ENCODE results near the gene CD300A.
A peak's percentile ranks its signal among the peaks of the same experiment; 100 is the strongest.

The CD300A gene

DNA sequence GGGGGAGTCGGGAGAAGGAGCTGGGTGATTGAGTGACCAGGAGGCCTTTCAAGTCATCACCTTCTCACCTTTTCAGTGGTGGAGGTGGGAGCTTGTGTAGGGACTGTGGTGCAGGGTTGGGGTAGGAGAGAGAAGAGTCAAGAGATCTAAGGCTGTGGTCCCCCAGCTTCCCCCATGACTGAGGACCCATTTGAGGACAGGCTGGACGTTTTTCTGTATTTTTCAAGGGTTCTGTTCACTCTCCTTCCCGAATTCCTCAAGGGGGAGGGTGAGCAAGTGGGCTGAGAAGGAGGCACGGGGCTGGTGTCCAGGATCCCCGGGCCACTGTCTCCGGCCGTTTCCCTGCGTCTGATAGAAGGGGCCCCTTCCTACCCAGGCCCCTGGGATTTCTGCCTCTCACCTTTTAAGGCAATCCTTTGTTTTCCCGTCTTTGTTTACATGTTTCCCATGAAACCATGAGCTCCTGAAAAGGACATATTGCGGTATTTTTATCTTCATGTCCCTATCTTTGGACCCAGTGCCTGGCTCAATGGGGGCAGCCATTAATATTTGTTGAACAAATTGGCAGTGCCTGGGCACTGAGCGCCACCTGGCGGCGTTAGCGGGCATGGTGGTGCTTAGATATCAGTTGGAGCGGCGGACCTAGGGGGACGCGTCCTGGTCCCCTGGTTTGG lies 9.2 kb upstream of the CD300A start:
- peak; percentile 14 to 48 for DNase-seq

DNA sequence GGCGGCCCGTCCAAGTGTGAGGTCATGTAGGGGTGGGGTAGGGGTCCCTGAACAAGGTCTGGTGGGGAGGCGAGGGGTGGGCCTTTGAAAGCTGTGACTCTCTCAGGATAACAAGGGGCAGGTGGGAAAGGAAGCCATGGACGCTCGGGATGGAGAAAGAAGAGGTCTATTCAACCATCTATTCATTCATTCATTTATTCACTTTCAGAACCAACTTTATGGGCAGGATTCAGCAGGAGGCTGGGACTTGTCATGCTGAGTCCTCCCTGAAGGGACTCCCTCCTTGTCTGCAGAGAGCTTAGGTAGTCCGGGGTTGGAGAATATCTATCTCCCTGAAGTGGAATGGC lies 8.6 kb upstream of the CD300A start:
- DNase-seq, result no peak

DNA sequence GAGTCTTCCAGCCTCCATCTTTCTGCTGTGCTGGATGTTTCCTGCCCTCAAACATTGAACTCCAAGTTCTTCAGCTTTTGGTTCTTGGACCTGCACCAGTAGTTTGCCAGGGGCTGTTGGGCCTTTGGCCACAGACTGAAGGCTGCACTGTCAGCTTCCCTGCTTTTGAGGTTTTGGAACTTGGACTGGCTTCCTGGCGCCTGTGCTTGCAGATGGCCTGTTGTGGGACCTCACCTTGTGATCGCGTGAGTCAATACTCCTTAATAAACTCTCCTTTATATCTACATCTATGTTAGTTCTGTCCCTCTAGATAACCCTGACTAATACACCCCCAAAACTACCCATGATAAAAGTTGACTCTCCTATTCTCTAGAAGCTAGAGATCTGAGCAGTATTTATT lies 7.6 kb upstream of the CD300A start:
- DNase-seq, result no peak

GRCh38 chr17:74459622-74460021 lies 6.8 kb upstream of the CD300A start:
- DNase-seq, result no peak

DNA sequence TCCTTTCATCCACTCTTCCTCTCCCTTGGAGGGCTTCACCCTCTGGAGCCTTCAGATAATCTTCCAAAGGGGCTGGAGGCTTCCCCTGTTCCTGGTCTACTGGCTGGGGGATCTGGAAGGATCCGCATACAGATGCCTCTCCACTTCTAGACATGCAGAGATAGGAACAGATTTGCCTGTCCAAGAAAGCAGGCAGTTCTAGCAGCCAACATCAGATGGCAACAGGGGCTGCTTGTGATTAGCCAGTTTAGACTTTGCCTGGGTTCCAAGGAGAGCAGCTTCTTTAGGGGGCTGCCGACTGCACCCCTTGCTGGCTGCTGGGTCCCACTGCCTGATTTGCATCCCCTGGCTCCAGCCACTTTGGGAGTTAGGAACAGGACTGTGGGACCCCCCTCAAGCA lies 6.2 kb upstream of the CD300A start:
- no peak for DNase-seq

GRCh38 chr17:74460996-74461395 lies 5.4 kb upstream of the CD300A start:
- DNase-seq, result no peak

DNA sequence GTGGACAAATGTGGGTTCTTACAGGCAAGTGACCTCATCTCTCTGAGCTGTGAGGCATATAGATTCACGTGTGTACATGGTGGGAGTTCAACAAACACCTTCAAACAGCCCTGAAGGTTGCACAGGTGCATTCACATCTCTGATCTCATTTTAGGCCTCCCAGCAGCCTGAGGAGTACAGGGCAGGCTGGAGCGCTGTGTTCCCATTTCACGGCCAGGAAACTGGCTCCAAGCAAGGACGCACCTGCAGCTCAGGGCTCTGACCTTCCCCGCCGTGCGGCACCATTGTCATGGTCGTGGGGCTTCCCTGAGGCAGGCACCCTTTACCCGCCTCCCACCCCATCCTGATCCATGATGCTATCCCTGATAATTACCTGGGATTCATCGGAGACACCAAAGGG lies 4.8 kb upstream of the CD300A start:
- no peak for DNase-seq

DNA sequence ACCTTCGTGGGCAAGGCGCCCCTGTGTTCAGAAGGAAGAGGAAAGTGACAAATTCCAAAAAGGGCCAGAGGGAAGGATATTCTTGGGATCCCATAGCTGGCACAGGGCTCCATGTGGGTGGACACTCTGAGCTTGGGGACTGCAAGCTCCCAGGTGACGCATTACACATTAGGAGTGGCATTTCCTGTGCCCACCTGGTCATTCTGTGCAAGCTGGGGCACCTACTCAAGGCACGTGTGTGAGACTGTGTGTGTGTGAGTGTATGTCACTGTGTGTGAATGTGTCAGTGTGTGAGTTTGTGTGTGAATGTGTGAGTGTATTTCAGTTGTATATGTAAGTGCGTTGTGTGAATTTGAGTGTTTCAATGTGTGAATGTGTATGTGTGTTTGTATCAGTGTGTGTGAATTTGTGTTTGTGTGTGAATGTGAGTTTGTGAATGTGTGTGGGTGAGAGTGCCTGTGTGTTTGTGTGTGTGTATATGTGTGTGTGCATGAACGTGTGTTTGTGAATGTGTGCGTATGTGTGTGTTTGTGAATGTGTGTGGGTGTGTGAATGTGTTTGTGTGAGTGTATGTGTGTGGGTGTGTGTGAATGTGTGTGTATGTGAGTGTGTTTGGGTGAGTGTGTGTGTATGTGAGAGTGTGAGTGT lies 1.6 kb upstream of the CD300A start:
- no peak for DNase-seq

- no peak for DNase-seq
These were observed 890 bp upstream of the CD300A start for GRCh38 chr17:74465378-74466110.

DNA sequence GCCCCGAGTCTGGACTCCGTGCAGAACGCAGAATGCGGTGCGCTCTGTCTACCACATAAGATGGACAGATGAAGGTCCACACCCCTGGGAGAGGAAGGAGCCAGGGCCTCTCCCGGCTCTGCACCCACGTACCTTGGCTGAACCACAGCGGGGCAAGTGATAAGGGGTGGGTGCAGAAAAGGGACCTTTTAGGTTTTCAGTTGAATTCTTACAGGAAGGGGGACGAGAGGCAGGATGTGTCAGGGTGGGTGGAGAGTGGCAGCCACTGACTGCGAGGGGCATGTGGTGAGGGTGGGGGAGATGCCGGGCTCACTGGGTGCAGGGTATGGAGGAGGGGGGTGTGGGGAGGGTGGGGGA lies 372 bp downstream of the CD300A start:
- no peak for DNase-seq

DNA sequence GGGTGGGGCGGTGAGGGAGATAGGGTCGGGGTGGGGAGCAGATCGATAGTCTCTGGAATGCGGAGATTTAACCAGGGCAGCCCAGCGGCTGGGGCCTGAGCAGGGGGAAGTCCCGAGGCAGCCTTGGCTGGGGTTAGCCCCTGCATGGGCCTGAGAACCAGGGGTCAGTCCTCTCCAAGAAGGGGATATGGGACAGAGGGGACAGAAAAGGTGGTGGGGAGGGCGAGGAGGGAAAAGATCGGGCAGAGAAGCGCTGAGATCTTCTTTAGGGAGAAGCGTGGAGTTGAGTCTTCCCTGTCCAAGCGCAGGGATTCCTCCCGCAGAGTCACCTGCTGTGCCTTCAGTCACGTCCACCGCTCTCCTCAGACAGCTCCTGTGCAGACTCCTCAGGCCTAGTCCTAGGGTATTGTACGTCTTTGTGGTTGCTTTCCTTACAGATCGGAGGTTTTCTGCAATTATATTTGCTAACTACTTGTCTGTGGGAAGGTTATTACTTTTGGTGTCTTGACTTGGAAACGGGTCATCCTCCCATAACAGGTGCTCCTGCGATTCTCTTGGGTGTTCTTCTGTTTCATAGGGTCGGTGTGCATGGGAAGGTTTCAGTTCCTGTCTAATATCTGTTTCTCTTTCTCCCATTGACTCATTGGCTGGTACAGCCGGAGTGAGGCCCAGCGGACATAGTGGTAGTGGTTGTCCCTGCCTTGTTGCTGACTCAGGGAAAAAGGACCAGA lies 952 bp downstream of the CD300A start:
- DNase-seq, result no peak

- DNase-seq, result no peak
These were observed 4.9 kb downstream of the CD300A start for GRCh38 chr17:74471341-74471740.

GRCh38 chr17:74472890-74473289 lies 6.5 kb downstream of the CD300A start:
- DNase-seq, result no peak

DNA sequence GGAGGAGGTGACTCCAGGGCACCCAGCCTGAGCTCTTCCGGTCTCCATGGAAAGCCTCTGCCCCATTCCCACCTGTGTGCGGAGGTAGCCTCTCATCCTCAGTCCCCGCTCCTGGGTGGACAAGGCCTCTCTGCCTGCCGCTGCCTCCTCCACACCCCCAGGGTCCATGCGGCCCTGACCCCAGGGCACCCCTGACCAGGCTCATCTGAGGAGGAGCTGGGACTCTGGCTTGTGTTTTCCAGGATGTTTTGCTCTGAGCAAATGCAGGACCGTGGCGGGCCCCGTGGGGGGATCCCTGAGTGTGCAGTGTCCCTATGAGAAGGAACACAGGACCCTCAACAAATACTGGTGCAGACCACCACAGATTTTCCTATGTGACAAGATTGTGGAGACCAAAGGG lies 6.9 kb downstream of the CD300A start:
- DNase-seq, result no peak

- DNase-seq, result no peak
These were observed 7.8 kb downstream of the CD300A start for GRCh38 chr17:74474043-74474792.

DNA sequence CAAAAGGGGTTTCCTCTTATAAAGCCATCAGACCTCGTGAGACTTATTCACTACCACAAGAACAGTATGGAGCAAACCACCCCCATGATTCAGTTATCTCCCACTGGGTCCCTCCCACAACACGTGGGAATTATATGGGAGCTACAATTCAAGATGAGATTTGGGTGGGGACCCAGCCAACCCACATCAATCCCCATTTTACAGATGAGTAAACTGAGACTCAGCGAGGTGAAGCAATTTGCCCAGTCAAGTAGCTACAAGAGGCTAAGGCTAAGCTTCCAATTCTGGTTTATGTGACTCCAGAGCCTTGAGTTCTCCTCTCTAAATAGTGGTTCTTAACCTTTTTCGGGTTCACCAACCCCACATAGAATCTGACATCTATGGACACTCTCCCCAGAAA lies 8.8 kb downstream of the CD300A start:
- DNase-seq, result no peak

DNA sequence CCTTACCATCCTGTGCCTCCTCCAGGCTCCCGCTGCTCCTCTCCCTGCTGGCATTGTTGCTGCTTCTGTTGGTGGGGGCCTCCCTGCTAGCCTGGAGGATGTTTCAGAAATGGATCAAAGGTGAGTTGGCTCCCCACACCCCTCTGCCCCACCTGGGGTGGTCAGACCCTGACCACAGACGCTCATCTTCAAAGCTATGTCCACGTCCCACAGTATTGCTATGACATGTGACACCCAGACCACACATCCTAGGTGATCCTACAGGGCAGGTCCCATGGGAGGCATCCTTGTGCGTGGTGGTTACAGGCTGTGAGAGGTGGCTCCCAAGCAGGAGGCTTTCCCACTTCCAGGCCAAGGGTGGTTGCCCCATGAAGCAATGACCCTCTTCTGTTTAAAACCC lies 11.0 kb downstream of the CD300A start:
- DNase-seq, result no peak

DNA sequence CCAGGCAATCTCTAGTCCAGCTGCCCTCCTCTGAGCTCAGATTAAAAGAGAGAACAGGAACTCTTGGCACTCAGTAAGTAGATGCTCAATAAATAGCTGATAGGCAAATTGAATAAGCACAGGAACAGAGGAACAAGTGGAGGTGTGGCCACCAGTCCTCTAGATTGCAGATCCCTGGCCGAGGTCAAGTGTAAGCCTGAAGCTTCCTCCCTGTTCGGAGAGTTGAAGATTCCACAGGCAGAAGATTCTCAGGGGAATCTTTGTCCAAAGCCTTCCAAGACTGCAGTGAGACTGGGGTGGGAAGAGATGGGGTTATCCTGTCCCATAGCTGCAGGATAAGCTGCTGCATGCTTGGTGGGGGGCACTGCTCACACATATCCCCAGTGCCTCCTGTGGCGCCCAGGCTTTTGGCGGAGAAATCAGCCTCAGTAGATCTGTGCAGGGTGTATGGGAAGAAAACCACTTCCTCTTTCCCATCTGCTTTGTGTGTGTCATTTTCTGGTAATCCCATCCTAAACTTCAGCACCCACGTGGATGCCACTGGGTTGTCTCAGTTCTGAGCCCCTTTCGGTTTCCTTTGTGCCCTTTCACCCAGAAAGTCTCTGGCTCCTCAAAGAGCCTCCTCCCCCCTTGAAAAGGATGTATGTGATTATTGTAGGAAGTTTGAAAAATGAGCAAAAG lies 12.1 kb downstream of the CD300A start:
- DNase-seq, result peak; percentile 9 to 87

DNA sequence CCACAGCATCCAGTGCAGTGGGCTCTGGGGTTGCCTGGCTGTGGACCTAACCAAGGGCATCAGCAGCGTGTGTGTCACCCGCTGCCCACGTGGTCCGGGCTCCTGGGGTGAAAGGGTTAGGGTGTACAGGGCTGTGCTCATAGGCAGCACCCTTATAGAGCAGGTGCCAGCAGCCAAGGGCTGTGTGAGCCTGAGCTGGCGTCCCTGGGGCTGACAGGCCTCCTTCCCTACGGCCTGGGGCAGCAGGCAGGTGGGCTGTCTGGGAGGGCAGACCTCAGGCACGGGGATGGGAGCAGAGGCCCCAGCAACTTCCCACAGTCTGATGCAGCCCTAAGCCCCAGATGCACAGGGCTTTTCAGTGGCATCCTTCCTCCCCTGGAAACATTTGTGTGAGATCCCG lies 13.9 kb downstream of the CD300A start:
- no peak for DNase-seq

- DNase-seq, result no peak
These were observed 15.2 kb downstream of the CD300A start for GRCh38 chr17:74481621-74482020.

- no peak for DNase-seq
These were observed 17.6 kb downstream of the CD300A start for GRCh38 chr17:74484066-74484465.

DNA sequence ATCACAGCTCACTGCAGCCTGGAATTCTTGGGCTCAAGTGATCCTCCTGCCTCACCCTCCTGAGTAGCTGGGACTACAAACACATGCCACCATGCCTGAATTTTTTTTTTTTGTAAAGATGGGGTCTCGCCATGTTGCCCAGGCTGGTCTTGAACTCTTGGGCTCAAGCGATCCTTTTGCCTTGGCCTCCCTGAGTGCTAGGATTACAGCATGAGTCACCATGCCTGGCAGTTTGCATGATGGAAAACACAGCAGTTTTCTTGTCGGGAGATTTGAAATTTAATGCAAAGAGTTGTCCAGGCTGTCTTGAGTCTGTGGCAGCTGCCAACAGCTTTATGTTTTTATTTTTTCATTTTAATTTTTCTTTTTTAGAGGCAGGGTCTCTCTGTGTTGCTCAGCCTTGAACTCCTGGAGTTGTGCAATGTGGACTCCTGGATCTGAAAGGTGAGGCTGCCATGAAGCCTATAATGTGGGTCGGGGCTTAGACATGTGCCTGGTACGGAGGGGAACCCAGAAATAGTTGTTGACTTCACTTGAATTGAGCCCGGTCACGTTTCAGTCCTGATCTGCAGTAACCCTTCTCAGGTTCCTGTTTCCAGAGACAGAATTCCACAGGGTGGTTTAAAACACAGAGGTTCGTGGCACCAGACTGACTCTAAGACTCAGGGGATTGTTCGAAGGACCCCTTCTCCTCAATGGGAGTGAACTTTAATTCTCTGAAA lies 18.7 kb downstream of the CD300A start:
- DNase-seq, result no peak

All from bone marrow (tissue), 2 donors.